NB4 (cell line): ENCODE results near the gene AHRR.

Source experiments
- MAX ChIP-seq: IDR thresholded peaks from 2 replicates; pipeline ENCODE4 v1.6.1; 2011; ENCODE audit warnings: low read depth, low read length
- POLR2A ChIP-seq: IDR thresholded peaks from 2 replicates; pipeline ENCODE4 v1.6.1; 2011; ENCODE audit warnings: mild to moderate bottlenecking; ENCODE audit not compliant: insufficient read length; ENCODE audit errors: extremely low read depth
- TF ChIP-seq, protein P1 (sequence below): IDR thresholded peaks from one replicate; pipeline ENCODE4 v1.5.1; 2012; ENCODE audit warnings: low read depth, low read length

DNA sequence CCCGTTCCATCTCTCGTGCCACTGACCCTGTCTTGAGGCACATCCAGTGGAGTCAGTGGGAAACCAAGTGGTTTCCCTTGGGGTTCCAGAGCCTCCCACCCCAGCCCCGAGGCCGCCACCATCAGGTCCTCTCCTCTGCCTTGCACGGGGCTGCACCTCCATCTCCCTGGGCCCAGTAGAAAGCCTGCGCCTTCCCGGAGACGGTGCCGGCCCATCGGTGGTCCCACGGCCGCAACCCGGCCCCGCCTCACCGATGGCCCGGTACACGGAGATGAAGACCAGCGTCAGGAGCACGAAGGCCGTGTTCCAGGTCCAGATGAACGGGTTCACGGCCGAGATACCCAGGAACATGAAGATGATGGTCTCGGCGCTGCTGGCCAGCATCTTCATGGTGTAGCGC, 161.5 kb downstream of the AHRR start:
- TF ChIP-seq, protein P1, sequence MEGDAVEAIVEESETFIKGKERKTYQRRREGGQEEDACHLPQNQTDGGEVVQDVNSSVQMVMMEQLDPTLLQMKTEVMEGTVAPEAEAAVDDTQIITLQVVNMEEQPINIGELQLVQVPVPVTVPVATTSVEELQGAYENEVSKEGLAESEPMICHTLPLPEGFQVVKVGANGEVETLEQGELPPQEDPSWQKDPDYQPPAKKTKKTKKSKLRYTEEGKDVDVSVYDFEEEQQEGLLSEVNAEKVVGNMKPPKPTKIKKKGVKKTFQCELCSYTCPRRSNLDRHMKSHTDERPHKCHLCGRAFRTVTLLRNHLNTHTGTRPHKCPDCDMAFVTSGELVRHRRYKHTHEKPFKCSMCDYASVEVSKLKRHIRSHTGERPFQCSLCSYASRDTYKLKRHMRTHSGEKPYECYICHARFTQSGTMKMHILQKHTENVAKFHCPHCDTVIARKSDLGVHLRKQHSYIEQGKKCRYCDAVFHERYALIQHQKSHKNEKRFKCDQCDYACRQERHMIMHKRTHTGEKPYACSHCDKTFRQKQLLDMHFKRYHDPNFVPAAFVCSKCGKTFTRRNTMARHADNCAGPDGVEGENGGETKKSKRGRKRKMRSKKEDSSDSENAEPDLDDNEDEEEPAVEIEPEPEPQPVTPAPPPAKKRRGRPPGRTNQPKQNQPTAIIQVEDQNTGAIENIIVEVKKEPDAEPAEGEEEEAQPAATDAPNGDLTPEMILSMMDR: no peak
- TF ChIP-seq POLR2A: no peak
- TF ChIP-seq MAX: no peak
